Embryonic facial prominence (tissue), 1 donor: ENCODE data around the gene UGCG.
"Not testable (repeated sequence)": the region's sequence is repeated elsewhere in the genome, so short reads cannot be mapped to it uniquely, and the experiment has no call there.

Experiments
- DNase-seq: peaks from one replicate; pipeline ENCODE4 v3.0.0-alpha.2; 2016; ENCODE audit errors: extremely low spot score

The UGCG gene

DNA sequence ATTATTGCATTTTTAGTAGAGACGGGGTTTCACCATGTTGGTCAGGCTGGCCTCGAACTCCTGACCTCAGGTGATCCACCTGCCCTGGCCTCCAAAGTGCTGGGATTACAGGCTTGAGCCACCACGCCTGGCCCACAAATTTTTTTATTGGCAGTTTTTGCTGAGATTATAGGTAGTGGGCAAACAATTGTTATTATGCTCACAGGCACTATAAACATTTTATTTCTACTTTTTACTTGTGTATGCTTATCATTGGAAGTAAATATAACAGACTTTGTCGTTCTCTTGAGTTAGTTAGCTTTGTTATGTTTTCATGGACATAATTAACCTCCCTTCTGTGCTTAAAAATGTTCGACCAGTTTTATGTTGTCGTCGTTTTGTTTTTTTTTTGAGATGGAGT, 23.9 kb downstream of the UGCG start:
- DNase-seq = no peak

DNA sequence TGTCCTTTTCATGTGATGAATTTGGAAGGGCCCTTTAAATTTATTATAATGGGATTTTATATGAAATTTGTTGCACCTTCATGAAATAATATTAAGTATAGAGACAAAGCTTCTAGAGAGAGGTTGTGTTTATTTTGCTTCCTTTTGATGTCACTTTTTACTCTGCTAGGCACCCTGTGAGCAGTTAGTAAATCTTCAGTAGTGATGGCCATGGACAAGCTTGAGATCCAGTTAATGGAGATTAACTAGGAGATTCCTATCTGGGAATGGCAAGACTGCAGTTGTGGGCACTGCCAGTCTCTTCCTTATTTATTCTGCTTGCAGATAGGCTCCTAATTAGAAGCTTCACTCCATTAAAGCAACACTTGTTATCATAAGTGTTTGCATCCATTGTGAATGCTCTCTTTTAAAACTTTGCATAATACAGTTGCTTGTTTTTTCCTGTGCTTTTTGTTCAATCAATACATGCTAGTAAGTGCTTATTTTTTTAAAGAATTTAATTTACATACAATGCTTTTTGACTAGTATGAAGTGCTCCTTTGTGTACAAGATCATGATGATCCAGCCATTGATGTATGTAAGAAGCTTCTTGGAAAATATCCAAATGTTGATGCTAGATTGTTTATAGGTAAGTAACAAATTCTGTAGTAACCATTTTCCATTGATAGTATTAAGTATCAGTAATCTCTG, 25.9 kb downstream of the UGCG start:
- no peak for DNase-seq

DNA sequence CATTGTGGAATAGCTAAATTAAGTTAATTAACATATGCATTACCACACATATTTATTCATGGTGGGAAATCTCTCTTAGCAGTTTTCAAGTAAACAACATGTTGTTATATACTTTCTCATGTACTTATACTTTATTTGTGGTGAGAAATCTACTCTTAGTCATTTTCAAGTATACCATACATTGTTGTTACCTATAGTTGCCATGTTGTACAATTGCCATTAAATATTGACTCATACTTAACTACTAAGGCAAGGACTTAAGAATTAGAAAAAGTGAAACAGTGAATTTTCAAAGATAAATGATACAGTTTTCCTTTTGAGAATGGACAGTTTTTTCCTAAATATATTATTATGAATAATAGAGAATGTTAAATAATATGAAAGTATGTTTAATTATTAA, 27.7 kb downstream of the UGCG start:
- no peak for DNase-seq

DNA sequence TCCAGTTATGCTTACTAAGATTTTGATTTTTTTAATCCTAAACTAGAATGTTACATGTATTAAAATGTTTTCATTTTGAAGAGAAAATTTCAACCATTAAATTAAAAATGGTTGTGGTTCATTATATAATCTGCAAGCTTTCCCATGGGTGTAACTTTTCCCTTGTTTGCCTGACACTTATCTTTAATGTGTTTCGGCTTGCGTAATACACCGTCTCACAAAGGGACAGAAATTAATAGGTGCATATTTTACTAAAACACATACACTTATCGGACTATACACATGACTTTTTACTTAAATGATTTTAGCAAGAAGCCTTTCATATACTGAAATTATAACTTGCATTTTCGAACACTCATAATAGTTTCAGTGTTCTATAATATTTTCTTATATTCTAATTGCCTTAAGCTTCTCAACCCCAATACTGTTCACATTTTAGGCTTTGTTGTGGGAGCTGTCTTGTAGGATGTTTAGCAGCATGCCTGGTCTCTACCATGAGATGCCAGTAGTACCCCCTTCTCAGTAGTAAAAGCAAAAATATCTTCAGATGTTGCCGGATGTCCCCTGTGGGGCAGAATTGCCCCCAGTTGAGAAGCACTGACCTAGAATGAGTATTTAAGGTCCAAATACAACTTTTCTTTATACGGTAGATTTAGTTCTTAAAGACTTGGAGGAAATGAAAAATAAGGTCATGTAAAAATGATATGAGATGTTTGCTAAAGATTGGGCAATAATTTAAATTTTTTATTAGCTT, 28.6 kb downstream of the UGCG start:
- DNase-seq = no peak

DNA sequence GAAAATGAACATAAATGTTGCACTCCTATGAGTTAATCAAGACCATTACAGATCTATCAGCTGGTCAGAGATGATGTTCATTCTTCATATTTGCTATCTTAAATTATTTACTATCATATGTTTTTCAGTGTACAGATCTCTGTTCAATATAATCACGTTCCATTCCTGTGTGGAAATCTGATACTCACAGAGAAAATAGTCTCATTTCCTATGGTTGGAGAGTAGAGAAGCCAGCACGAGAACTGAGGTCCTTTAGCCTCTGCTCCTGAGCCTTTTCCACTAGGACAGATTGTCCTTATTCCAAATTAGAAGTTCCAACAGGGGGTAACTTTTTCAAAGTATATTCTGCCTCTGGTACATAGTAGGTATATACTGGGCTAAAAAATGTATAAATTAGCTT, 29.2 kb downstream of the UGCG start:
- DNase-seq = no peak

DNA sequence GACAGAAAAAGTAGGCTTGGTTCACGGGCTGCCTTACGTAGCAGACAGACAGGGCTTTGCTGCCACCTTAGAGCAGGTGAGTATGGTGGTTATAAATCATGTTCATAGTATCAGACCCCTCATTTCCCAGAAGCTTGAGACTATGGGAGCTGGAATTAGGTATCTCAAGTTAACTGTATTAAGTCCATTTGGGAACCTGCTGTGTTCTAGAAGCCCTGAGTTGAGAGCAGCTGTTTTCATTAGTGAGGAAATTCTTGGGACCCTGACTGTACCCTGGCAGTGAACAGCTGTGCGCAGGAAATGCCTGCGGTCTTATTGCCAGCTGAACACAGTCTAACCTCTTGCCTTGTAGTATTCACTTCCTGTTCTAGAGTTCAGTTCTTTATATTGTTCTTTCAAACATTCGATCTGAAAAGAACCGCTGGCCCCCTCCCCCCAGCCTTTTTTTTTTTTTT, 29.8 kb downstream of the UGCG start:
- DNase-seq = no peak

DNA sequence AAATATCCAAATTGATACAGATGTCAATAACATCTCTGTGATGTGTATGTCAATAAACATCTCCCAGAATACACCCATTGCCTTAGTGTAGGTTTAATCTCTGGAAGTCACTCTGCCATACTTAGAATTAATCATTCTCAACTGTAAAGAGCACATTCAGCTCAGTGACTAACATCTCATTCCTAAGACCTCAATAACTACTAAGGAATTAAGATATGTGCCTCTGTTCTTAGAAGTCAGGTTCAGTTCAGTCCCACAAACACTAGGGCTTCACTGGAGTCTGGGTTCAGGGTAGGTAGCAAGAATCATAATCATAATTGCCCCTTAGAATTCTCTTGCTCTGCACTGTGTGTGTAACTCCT, 31.7 kb downstream of the UGCG start:
- no peak for DNase-seq

DNA sequence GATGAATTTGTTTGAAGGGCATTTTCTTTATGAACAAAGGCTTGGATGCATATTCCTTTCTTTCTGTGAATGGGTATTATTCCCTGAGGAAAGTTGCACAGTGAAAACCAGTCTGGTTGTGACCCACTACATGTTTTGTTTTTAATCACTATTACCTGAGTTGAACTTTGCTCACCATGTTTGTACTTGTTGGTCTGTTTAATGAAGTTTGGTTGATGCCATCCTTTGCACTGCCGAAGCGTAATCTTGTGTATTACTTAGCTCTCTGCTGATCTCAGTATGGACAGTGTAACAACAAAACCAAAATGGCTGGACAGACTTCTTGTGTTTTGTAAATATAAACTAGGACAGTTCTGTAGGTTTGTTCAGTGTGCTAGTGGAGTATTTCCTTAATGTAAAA, 38.1 kb downstream of the UGCG start:
- DNase-seq = no peak

DNA sequence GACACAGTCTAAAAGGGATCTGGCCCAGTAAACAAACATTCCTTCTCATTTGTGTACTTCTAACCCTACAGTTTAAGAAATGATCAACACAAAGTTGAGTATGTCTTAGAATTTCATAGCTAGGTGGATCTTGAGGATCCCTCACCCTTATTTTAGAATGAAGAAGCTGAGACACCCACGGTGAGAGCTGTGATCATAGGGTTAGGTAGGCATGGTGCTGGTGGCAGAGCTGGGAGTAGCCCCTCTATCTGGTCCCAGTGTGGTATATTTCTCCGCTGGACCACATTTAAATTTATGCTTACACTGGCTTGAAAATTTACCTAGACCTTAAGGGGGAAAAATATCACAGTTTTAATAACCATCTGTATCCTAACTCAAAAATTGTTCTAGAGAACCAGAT, 39.8 kb downstream of the UGCG start:
- no peak for DNase-seq

DNA sequence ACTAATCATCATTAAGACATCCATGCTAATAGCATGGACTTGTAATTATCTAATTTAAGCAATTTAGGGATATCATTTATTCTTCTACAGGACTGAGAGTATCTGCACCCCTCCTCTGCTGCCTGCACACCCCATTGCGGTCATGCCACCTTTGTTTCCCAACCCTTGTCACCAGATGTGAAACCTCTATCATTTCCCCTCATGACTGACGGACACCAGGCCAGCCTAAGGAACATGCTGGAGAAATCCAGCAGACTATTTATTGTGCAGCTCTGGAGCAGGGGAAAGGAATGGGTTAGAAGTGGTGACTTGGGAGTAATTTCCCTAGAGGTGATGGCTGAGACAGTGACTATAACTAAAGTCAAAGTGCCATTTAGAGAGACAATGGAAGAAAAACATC, 40.7 kb downstream of the UGCG start:
- no peak for DNase-seq

DNA sequence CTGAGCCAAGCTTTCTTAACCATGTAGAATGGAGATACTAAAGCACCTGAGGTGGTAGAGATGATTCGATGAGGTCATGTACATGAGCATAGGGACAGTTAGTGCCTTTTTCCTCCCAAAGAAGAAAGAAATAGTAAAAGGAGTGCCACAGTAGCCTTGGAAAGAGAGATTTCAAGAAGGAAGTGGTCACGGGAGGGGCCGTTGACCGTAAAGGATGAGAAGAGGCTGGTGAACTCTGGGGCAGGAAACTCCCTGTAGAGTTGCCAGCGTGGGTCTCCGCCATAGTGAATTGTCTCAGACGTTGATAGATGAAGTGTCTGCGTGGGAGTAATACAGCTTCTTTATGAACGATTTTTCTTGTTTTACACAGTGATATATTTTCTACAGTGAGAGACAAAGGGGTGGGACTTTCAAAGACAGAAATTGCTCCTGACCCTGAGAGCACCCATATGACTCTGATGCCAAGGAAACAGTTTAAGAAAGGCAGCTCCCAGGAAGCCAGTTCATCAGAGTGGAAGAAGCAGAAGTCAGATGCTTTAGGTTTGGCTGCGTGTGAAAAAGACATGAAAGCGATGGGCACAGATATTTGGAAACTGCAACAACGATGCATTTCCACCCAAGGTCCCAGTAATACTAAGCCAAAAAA, 41.3 kb downstream of the UGCG start:
- DNase-seq = no peak

DNA sequence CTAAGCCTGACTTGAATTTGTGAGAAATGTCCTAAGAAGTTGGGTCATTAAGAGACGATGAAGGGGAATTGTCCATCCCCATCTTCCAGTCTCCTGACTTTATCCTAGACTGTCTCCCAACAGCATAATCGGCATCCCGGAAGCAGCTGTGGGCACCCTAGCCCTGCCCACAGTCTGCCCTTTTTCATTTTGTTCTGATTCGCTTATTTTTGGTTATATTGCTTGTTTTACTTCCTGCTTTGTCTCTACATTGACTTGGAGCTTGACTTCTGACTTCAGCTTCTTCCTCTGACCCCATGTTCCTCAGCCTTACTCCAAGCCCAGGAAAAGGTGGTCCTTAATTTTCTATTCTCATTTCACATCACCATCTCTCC, 41.8 kb downstream of the UGCG start:
- DNase-seq = no peak

DNA sequence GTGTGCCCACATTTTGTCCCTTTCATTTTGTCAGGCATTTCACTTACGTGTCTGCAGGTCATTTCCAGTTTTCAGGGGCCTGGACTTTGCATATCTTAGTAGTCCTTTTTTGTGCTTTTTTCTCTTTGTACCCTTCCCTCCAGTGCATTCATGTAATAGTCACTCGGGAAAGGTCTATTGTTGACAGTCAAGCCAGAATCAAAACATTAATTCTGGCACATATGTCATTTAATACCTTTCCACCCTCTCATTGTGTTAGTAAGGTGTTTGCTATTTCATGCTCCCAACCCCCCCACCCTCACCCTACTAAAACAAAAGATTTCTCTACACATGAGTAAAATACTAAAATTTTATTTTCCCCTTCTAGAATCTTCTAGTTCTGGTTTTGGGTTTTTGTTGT, 42.7 kb downstream of the UGCG start:
- DNase-seq = no peak

DNA sequence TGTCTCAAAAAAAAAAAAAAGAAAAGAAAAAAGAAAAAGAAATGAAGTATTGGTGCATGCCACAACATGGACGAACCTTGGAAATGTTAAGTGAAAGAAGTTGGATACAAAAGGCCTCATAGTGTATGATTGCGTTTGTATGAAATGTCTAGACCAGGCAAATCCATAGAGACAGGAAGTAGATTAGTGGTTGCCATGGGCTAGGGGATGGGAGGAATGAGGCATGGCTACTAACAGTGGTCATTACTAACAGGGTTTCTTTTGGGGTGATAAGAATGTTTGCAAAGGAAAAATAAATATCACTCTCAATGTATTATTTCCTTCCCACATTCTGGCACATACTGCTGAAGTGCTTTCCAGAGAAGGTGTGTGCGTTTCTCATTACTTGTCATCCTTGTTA, 44.1 kb downstream of the UGCG start:
- no peak for DNase-seq

DNA sequence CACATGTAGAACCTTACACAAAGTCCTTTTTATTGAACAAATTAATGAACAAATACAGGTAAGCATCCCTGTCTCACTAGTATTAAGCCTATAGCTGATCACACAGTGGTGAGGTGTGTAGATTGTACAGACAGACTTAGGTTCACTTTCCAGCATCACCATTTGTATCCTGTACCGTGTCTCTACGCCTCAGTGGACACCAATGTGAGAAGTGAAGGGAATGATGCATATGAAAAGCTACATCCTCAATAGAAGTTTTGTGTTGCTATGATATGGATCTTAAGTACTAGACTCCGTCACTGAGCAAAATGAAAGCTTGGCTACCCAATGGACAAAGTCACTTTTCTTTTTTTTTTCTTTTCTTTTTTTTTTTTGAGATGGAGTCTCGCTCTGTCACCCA, 46.6 kb downstream of the UGCG start:
- DNase-seq = no peak

DNA sequence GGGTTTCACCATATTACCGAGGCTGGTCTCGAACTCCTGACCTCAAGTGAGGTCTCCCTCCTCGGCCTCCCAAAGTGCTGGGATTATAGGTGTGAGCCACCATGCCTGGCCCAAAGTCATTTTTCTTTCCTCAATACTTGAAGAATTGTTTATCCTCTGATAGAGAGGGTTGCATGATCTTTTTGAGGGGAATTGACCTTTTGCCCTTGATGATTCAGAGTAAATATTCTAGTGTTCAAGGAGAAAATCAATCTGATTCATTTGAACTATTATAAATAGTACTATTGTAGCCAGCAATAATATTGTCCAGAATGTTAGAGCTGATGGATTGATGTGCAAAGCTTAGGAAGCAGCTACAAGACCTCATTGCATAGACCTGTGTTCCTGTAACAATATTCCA, 47.1 kb downstream of the UGCG start:
- DNase-seq = no peak

DNA sequence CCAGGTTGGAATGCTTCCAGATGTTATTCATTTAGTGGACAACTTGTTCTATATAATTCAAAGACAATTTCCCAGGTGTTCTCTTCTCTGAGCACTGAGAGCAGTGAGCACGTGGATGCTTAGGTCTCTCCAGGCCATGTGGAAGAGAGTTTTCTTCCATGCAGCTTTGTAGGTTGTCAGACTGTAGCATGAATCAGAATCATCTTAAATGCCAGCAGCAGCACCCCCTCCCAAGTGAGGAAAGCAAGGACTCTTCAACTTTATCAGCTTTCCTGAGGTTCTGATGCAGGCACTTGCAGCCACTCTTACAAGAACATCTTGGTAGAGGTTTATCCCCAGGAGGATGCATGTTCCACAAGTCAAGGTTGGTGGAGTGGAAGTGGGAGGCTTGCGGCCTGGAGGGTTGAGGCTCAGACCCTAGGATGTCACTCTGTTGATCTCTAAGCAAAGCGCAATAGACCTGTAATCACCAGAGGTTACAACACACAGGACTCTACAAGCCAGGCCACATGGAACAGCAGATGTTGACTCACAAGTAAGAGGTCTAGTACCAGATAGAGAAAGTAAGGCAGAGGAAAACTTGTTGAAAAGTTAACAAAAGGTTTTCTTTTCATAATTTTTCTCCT, 47.7 kb downstream of the UGCG start:
- no peak for DNase-seq

DNA sequence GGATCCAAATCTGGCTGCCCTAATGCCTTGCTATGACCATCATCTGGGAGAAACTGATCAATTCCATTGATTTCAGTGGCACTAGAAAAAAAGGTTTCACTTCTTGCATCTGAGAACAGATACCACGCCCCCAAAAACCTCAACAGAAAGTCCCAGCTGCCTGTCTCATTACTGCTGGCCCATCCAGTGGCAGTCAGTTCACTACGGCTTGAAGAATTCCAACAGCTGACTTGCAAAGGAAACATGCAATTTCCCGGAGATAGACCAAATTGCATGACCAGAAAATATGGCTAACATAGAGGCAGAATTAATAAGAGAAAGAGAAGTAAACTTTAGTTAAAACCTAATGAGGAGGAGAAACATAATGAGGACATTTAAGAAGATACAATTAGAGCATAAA, 48.6 kb downstream of the UGCG start:
- no peak for DNase-seq

DNA sequence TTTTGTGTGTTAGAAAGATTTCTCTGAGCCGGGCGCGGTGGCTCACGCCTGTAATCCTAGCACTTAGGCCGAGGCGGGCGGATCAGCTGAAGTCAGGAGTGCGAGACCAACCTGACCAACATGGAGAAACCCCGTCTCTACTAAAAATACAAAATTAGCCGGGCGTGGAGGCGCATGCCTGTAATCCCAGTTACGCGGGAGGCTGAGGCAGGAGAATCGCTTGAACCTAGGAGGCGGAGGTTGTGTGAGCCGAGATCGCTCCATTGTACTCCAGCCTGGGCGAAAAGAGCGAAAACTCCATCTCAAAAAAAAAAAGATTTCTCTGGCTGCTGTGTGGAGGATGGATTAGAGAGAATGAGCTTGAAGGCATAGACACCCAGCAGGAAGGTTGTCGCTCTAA, 51.5 kb downstream of the UGCG start:
- DNase-seq = not testable (repeated sequence)

DNA sequence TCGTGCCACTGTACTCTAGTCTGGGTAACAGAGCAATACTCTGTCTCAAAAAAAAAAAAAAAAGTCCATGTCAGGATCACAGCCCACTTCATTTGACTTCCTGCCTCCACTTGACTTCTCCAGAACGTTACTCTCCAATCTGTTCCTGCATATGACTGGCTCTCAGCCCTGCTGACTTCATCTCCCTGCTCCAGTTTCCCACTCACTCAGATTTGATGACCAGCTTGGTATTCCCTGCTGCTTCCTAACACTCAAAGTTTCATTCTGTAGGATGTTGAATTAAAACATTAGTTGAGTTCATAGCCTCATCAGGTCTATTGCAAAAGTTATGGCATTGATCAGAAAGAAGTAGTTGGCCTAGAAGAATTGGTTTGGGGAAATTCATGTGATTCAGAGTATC, 52.3 kb downstream of the UGCG start:
- DNase-seq = no peak

DNA sequence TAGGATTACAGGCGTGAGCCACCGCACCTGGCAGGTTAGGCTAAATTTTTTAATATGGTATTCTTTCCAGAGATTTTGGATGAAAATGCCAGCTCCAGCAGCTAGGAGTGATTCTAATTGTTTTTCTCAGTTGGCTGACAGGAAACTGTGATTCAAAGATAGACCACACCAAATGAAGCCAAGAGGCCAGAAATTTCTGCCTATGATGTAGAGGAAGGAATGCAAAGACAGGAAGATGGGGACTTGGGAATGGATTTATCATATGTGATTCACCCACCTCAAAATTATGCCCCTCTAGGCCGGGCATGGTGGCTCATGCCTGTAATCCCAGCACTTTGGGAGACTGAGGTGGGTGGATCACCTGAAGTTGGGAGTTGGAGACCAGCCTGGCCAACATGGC, 53.3 kb downstream of the UGCG start:
- DNase-seq = no peak

DNA sequence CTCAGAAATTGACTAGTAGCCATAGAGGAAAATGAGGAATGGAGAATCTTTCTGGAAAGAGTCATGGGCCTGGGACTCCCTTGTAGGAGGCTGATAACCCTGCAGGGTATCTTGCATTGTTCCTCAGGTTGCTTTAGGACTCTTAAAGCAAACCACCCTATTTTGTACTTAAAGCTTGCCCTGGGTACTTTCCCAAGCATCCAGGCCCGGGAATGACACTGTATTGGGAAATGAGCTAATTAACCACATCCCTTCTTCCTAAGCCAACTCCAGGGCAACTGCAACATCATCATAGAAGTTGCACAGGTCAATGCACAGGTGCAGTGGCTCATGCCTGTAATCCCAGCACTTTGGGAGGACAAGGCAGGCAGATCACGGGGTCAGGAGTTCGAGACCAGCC, 55.9 kb downstream of the UGCG start:
- no peak for DNase-seq

DNA sequence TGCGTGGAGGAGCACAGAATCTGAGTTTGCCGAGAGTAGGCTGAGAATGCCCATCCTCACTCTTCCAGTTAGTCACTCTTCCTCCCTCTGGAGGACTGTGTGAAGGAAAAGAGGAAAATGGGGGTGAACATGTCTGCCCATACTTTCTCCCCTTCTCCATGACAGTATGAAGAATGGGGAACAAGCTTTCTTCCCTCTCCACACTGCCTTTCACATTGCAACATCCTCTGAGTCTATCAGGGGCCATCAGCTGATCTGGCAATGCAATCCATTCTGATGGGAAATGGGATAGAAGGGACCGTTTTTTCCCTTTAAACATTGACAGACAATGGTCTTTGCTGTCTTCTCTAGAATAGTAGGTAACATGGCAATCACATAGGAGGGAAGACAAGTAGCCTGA, 56.8 kb downstream of the UGCG start:
- DNase-seq = no peak
